Small intestine (tissue), 7 donors: ENCODE results near the gene MSH5. TPM values are rescaled to one million over a fixed set of nuclear protein-coding genes. Genes with fewer than 3 reads are reported as not detected.
"Not testable (repeated sequence)": the region's sequence is repeated elsewhere in the genome, so short reads cannot be mapped to it uniquely, and the experiment has no call there.

Experiments used
- DNase-seq, 2 donors: peaks; one replicate each; pipeline versions ENCODE4 v3.0.0 to v3.0.0-alpha.2; 2013
- FAIRE-seq: peaks from 2 replicates; lab custom pipeline; 2012; peaks lifted over from hg19 to GRCh38; lab: Jason Lieb, UNC
- H3K27ac ChIP-seq, 3 donors: one replicate each; pipeline ENCODE4 v1.5.1; 2013; ENCODE audit warnings: low read length in 2 of 3, mild to moderate bottlenecking in 2 of 3, control low read depth in 1 of 3, inconsistent platforms in 1 of 3, low read depth in 1 of 3, moderate library complexity in 1 of 3
- H3K27me3 ChIP-seq, 3 donors: one replicate each; pipeline ENCODE4 v1.6.1; 2013; ENCODE audit warnings: low read length in 3 of 3, inconsistent platforms in 1 of 3; ENCODE audit not compliant: control insufficient read depth in 3 of 3, insufficient read depth in 3 of 3
- H3K36me3 ChIP-seq, 3 donors: one replicate each; pipeline ENCODE4 v1.6.1; 2013; ENCODE audit warnings: low read length in 3 of 3, inconsistent platforms in 1 of 3, low read depth in 1 of 3, mild to moderate bottlenecking in 1 of 3, moderate library complexity in 1 of 3; ENCODE audit not compliant: control insufficient read depth in 3 of 3, insufficient read depth in 2 of 3
- H3K4me1 ChIP-seq, 3 donors: one replicate each; pipeline ENCODE4 v1.6.1; 2013; ENCODE audit warnings: low read length in 2 of 3, inconsistent platforms in 1 of 3, low read depth in 1 of 3, mild to moderate bottlenecking in 1 of 3, moderate library complexity in 1 of 3; ENCODE audit not compliant: control insufficient read depth in 3 of 3, insufficient read depth in 2 of 3
- H3K4me3 ChIP-seq, 3 donors: one replicate each; pipeline ENCODE4 v1.5.1; 2013; ENCODE audit warnings: low read length in 3 of 3, control low read depth in 1 of 3, inconsistent platforms in 1 of 3, low read depth in 1 of 3, mild to moderate bottlenecking in 1 of 3, moderate library complexity in 1 of 3
- H3K9me3 ChIP-seq, 2 donors: one replicate each; pipeline ENCODE4 v1.6.1; 2013; ENCODE audit warnings: low read depth in 1 of 2, low read length in 1 of 2; ENCODE audit not compliant: control insufficient read depth in 2 of 2, insufficient read depth in 1 of 2
- WGBS, 3 donors: extraction: QIAGEN DNeasy Blood & Tissue Kit; methylation state at CpG; one replicate each; pipeline ENCODE4 v1.1.7; 2013; 5-methylcytosine and 5-hydroxymethylcytosine counted together
- polyA plus RNA-seq, 4 donors: library from polyadenylated mRNA; stranded (reverse) in 3 of 4; unstranded in 1 of 4; fragments of 200-250 nt in 3 of 4; fragments of 120-200 nt in 1 of 4; gene quantifications; one replicate each; pipeline versions ENCODE4 v1.2.1 to v1.2.3, GENCODE V29; 2013
- donor health status: healthy with polysubstance abuse.
- donor health status: control.
- donor health status: control.
- donor health status: Bipolar disorder and iron deficiency.
- donor health status: healthy.

The MSH5 gene
- polyA plus RNA-seq, 4 donors = 1.6 to 53.1 (median 9.2) TPM

GRCh38 chr6:31795616-31796298 is 56.0 kb downstream of the MSH5 start, which contains the start of gene VARS1:
TSS of gene VARS1 (minus strand) at chr6:31795752. CDS start at chr6:31795217, 535 bp downstream.
- DNase-seq (peak; percentile 92 to 96), FAIRE-seq (no peak)
- Histone ChIP-seq H3K4me3 (peak within 1 kb of the TSS; percentile 79 to 98 (median 83)), H3K27ac (peak within 1 kb of the TSS; percentile 86 to 99 (median 93)), H3K36me3 (peaks cover 0 to 42% (median 6%) of the 10 kb centered on the region in 3 donors), H3K27me3 (no peaks in the 10 kb centered on the region), H3K9me3 (no peaks in the 10 kb centered on the region), H3K4me1 (peaks cover 0 to 5% (median 2%) of the 10 kb centered on the region in 3 donors)
- WGBS, 3 donors = 0 to 1% (median 1%) methylated on average over 46 to 75 of the region's 75 CpGs

GRCh38 chr6:31796993-31797385 is 57.2 kb downstream of the MSH5 start:
- no peak for FAIRE-seq
- 94 to 96% (median 95%) methylated on average over 2 of the region's 2 CpGs for WGBS, 3 donors
- peaks cover 4 to 38% (median 5%) of the 10 kb centered on the region in 3 donors for H3K36me3 ChIP-seq
- H3K4me3 ChIP-seq = no peak overlapping the region
- no peaks in the 10 kb centered on the region for H3K9me3 ChIP-seq
- H3K27ac ChIP-seq = peak overlapping the region in 1 of 3 donors; percentile 41
- H3K4me1 ChIP-seq = peaks cover 0 to 5% (median 2%) of the 10 kb centered on the region in 3 donors
- no peak for DNase-seq
- H3K27me3 ChIP-seq = no peaks in the 10 kb centered on the region

- H3K27me3 ChIP-seq = no peaks in the 10 kb centered on the region
- DNase-seq (no peak), FAIRE-seq (no peak)
- H3K4me3 ChIP-seq = no peak overlapping the region
- H3K4me1 ChIP-seq = peaks cover 0 to 5% (median 2%) of the 10 kb centered on the region in 3 donors
- WGBS, 3 donors = 54 to 81% (median 75%) methylated on average over 5 of the region's 5 CpGs
- no peaks in the 10 kb centered on the region for H3K9me3 ChIP-seq
- H3K36me3 ChIP-seq = peaks cover 0 to 35% (median 5%) of the 10 kb centered on the region in 3 donors
- H3K27ac ChIP-seq = peak overlapping the region in 1 of 3 donors; percentile 55
These were observed 57.8 kb downstream of the MSH5 start for GRCh38 chr6:31797588-31797987.

- Histone ChIP-seq H3K36me3 (peaks cover 0 to 41% (median 5%) of the 10 kb centered on the region in 3 donors), H3K27ac (no peak overlapping the region), H3K4me1 (peaks cover 0 to 5% (median 0%) of the 10 kb centered on the region in 3 donors), H3K9me3 (no peaks in the 10 kb centered on the region), H3K4me3 (no peak overlapping the region), H3K27me3 (no peaks in the 10 kb centered on the region)
- FAIRE-seq (no peak), DNase-seq (no peak)
- WGBS, 3 donors = 87 to 97% (median 93%) methylated on average over 12 of the region's 12 CpGs
These were observed 60.0 kb downstream of the MSH5 start for GRCh38 chr6:31799781-31800180.

GRCh38 chr6:31801031-31801927 is 61.5 kb downstream of the MSH5 start:
- FAIRE-seq = not testable (repeated sequence)

GRCh38 chr6:31805939-31806469 is 66.2 kb downstream of the MSH5 start:
- peak overlapping the region; percentile 91 to 96 (median 93) for H3K27ac ChIP-seq
- FAIRE-seq = no peak
- DNase-seq = no peak

More at GRCh38 chr6:31801031-31801927, 61.5 kb downstream of the MSH5 start:
- WGBS, 3 donors = 92 to 97% (median 97%) methylated on average over 8 of the region's 8 CpGs
- H3K9me3 ChIP-seq, H3K27me3 ChIP-seq, H3K27ac ChIP-seq, H3K4me3 ChIP-seq, DNase-seq, H3K4me1 ChIP-seq: not testable (repeated sequence)
- H3K36me3 ChIP-seq = peaks cover 0 to 41% (median 5%) of the 10 kb centered on the region in 3 donors

GRCh38 chr6:31806470-31807272 is 66.9 kb downstream of the MSH5 start, which contains the start of gene LSM2:
TSS of gene LSM2 (minus strand) at chr6:31806966. CDS start at chr6:31806757, 209 bp downstream.
- H3K27ac ChIP-seq = peak within 1 kb of the TSS; percentile 91 to 96 (median 93)
- DNase-seq = peak; percentile 99
- peaks cover 0 to 24% (median 1%) of the 10 kb centered on the region in 3 donors for H3K36me3 ChIP-seq
- H3K9me3 ChIP-seq = no peaks in the 10 kb centered on the region
- peak within 1 kb of the TSS; percentile 71 to 84 (median 80) for H3K4me3 ChIP-seq
- H3K27me3 ChIP-seq = no peaks in the 10 kb centered on the region
- H3K4me1 ChIP-seq = peaks cover 0 to 12% (median 0%) of the 10 kb centered on the region in 3 donors
- no peak for FAIRE-seq
- 0% methylated on average over 48 to 51 of the region's 51 CpGs for WGBS, 3 donors

More at GRCh38 chr6:31805939-31806469, 66.2 kb downstream of the MSH5 start:
- Histone ChIP-seq H3K4me3 (peak overlapping the region; percentile 71 to 84 (median 80)), H3K36me3 (peaks cover 0 to 28% (median 5%) of the 10 kb centered on the region in 3 donors), H3K4me1 (peaks cover 0 to 12% (median 0%) of the 10 kb centered on the region in 3 donors), H3K9me3 (no peaks in the 10 kb centered on the region), H3K27me3 (no peaks in the 10 kb centered on the region)
- WGBS, 3 donors = 13 to 16% (median 14%) methylated on average over 7 of the region's 7 CpGs
